ENCODE measurements around the gene CAMK1D. TPM values are rescaled to one million over a fixed set of nuclear protein-coding genes. Genes with fewer than 3 reads are reported as not detected.
"Not testable (repeated sequence)": the region's sequence is repeated elsewhere in the genome, so short reads cannot be mapped to it uniquely, and the experiment has no call there.

The CAMK1D gene
- polyA plus RNA-seq, 2 of the 4 experiments (the other 2 are of a cell fraction), result 6.6 to 12.5 TPM

GRCh38 chr10:12542133-12542670 lies 192.9 kb downstream of the CAMK1D start:
- Histone ChIP-seq H3K9me3 (no peaks in the 10 kb centered on the region), H3K4me3 (no peak overlapping the region), H3K4me2 (no peak overlapping the region), H3K27ac (no peak overlapping the region), H3K4me1 (peaks cover 4% of the 10 kb centered on the region; the same call in 1 of the 3 replicates)
- ATAC-seq (no peak), FAIRE-seq (no peak), DNase-seq (ENCODE audit: low read depth in 1 of 2, low spot score in 1 of 2) (no peak)
- ChIA-PET CTCF (interaction anchor here (0.6 to 1.4 kb wide), 2 partner anchors 169 to 360 kb away, joined by 3 to 6 read pairs; no protein-coding TSS in a partner anchor), POLR2A (no interaction called here)
- WGBS (ENCODE audit: missing lambda C conversion rate), result 78% methylated on average over 6 of the region's 6 CpGs
- TF ChIP-seq NFE2L2 (conservative IDR thresholded peaks at IDR 0.05; ENCODE audit: low read length) (0 out of 2 replicates have a peak, but pooled peaks have one; percentile 12), MAX (IDR thresholded peaks at IDR 0.05) (no peak), USF2 (IDR thresholded peaks at IDR 0.05) (no peak)

GRCh38 chr10:12543589-12543988 lies 194.2 kb downstream of the CAMK1D start:
- H3K4me2 ChIP-seq, result no peak overlapping the region
- peaks cover 4% of the 10 kb centered on the region; the same call in 1 of the 3 replicates for H3K4me1 ChIP-seq
- CTCF ChIA-PET, result no interaction called here
- TF ChIP-seq ZFP36 (IDR thresholded peaks at IDR 0.05; ENCODE audit: borderline replicate concordance, partially characterized antibody) (no peak), MAFK (IDR thresholded peaks at IDR 0.05; ENCODE audit: partially characterized antibody) (no peak), GATA3 (IDR thresholded peaks at IDR 0.05; ENCODE audit: borderline replicate concordance) (no peak), ESRRA (IDR thresholded peaks at IDR 0.05; ENCODE audit: borderline replicate concordance, low read length) (no peak), ATOH8 (CRISPR knock-in tag; IDR thresholded peaks at IDR 0.05; ENCODE audit: low read depth) (no peak), FOSB (CRISPR knock-in tag; IDR thresholded peaks at IDR 0.05) (no peak), MYC (IDR thresholded peaks at IDR 0.05; ENCODE audit: borderline replicate concordance, low read length) (no peak), MAX (IDR thresholded peaks at IDR 0.05) (no peak), RCOR1 (IDR thresholded peaks at IDR 0.05; ENCODE audit: low read depth, low read length) (no peak), TFCP2L1 (CRISPR knock-in tag; IDR thresholded peaks at IDR 0.05) (no peak), HOXB13 (CRISPR knock-in tag; IDR thresholded peaks at IDR 0.05; ENCODE audit: low read depth) (no peak), HDAC2 (IDR thresholded peaks at IDR 0.05) (no peak), CHD2 (IDR thresholded peaks at IDR 0.05; ENCODE audit: low read length, partially characterized antibody) (no peak), USF2 (IDR thresholded peaks at IDR 0.05) (no peak), JUNB (IDR thresholded peaks at IDR 0.05) (no peak), SREBF2 (IDR thresholded peaks at IDR 0.05) (no peak)
- DNase-seq (ENCODE audit: low read depth in 1 of 2, low spot score in 1 of 2) (no peak), FAIRE-seq (no peak), ATAC-seq (no peak)
- WGBS (ENCODE audit: missing lambda C conversion rate), result 84% methylated on average over 3 of the region's 3 CpGs
- H3K9me3 ChIP-seq, result no peaks in the 10 kb centered on the region
- POLR2A ChIA-PET, result no interaction called here
- no peak overlapping the region for H3K27ac ChIP-seq
- H3K4me3 ChIP-seq, result no peak overlapping the region

GRCh38 chr10:12546160-12546802 lies 196.9 kb downstream of the CAMK1D start:
- DNase-seq (ENCODE audit: low read depth in 1 of 2, low spot score in 1 of 2); ATAC-seq; POLR2A ChIA-PET; H3K9me3 ChIP-seq; H3K27ac ChIP-seq; H3K4me3 ChIP-seq; FAIRE-seq; H3K4me2 ChIP-seq; H3K4me1 ChIP-seq; CTCF ChIA-PET: not testable (repeated sequence)
- WGBS (ENCODE audit: missing lambda C conversion rate), result 93% methylated on average over 10 of the region's 10 CpGs
